ENCODE measurements around the gene CARM1. TPM values are rescaled to one million over a fixed set of nuclear protein-coding genes. Genes with fewer than 3 reads are reported as not detected.

CARM1 gene
- total RNA-seq, 1 donor from 2014 or later, result 34.4 TPM

- Histone ChIP-seq H3K9ac (peak within 1 kb of the TSS; percentile 87), H3K9me3 (ENCODE audit: low read depth) (no peaks in the 10 kb centered on the region), H3F3A (ENCODE audit: low read depth) (peaks cover 24% of the 10 kb centered on the region), H3K79me2 (ENCODE audit: low read depth) (peaks cover 53% of the 10 kb centered on the region), H2AFZ (replicated peaks) (peak within 1 kb of the TSS; percentile 76), H3K4me2 (peak within 1 kb of the TSS; percentile 92), H3K4me3 (peak within 1 kb of the TSS; percentile 80), H3K36me3 (no peaks in the 10 kb centered on the region), H4K20me1 (ENCODE audit: low read depth) (peaks cover 36% of the 10 kb centered on the region), H3K4me1 (peaks cover 21% of the 10 kb centered on the region), H3K27me3 (no peaks in the 10 kb centered on the region), H3K27ac (peak within 1 kb of the TSS; percentile 97)
- Mint-ChIP-seq H3K4me1 (peaks cover 22% of the 10 kb centered on the region), H3K36me3 (peaks cover 12% of the 10 kb centered on the region), H3K27ac (peak within 1 kb of the TSS; percentile 98), H3K9me3 (no peaks in the 10 kb centered on the region), H3K27me3 (ENCODE audit: insufficient read depth, low read depth) (peaks cover 7% of the 10 kb centered on the region), H3K4me3 (peak within 1 kb of the TSS; percentile 98)
- TF ChIP-seq EZH2 (IDR thresholded peaks at IDR 0.05) (no peak), EZH2phosphoT487 (IDR thresholded peaks at IDR 0.05) (no peak), CTCF (IDR thresholded peaks at IDR 0.05) (no peak)
- peak; percentile 100 for DNase-seq (ENCODE audit: low spot score)
These were observed 89.1 kb downstream of the CARM1 start, which contains the start of gene SMARCA4 for GRCh38 chr19:10960314-10961072. SMARCA4 (plus strand) TSS chr19:10961030; CDS start chr19:10984152, 23,122 bp downstream.

GRCh38 chr19:10961073-10961860, 89.9 kb downstream of the CARM1 start:
- DNase-seq (ENCODE audit: low spot score), result peak; percentile 84
- Histone ChIP-seq H3K4me1 (peaks cover 21% of the 10 kb centered on the region), H3K4me3 (peak overlapping the region; percentile 80), H3K4me2 (peak overlapping the region; percentile 76), H3K27ac (peak overlapping the region; percentile 97), H3K9ac (peak overlapping the region; percentile 87), H3K9me3 (ENCODE audit: low read depth) (no peaks in the 10 kb centered on the region), H3K79me2 (ENCODE audit: low read depth) (peaks cover 60% of the 10 kb centered on the region), H4K20me1 (ENCODE audit: low read depth) (peaks cover 44% of the 10 kb centered on the region), H3K27me3 (no peaks in the 10 kb centered on the region), H3F3A (ENCODE audit: low read depth) (peaks cover 24% of the 10 kb centered on the region), H2AFZ (replicated peaks) (peak overlapping the region; percentile 30), H3K36me3 (no peaks in the 10 kb centered on the region)
- Mint-ChIP-seq H3K27ac (peak overlapping the region; percentile 98), H3K9me3 (no peaks in the 10 kb centered on the region), H3K27me3 (ENCODE audit: insufficient read depth, low read depth) (peaks cover 7% of the 10 kb centered on the region), H3K4me3 (peak overlapping the region; percentile 98), H3K4me1 (peaks cover 25% of the 10 kb centered on the region), H3K36me3 (peaks cover 14% of the 10 kb centered on the region)
- TF ChIP-seq EZH2phosphoT487 (IDR thresholded peaks at IDR 0.05) (no peak), EZH2 (IDR thresholded peaks at IDR 0.05) (no peak), CTCF (IDR thresholded peaks at IDR 0.05) (no peak)

- Histone ChIP-seq H3K27me3 (no peaks in the 10 kb centered on the region), H3K4me3 (peak overlapping the region; percentile 80), H3K27ac (no peak overlapping the region), H4K20me1 (ENCODE audit: low read depth) (peaks cover 60% of the 10 kb centered on the region), H3K79me2 (ENCODE audit: low read depth) (peaks cover 76% of the 10 kb centered on the region), H3F3A (ENCODE audit: low read depth) (peaks cover 24% of the 10 kb centered on the region), H3K4me1 (peaks cover 21% of the 10 kb centered on the region), H3K9me3 (ENCODE audit: low read depth) (no peaks in the 10 kb centered on the region), H3K4me2 (peak overlapping the region; percentile 76), H2AFZ (replicated peaks) (no peak overlapping the region), H3K36me3 (no peaks in the 10 kb centered on the region), H3K9ac (no peak overlapping the region)
- Mint-ChIP-seq H3K4me1 (peaks cover 30% of the 10 kb centered on the region), H3K36me3 (peaks cover 18% of the 10 kb centered on the region), H3K4me3 (peak overlapping the region; percentile 98), H3K27me3 (ENCODE audit: insufficient read depth, low read depth) (peaks cover 7% of the 10 kb centered on the region), H3K27ac (no peak overlapping the region), H3K9me3 (no peaks in the 10 kb centered on the region)
- TF ChIP-seq CTCF (IDR thresholded peaks at IDR 0.05) (no peak), EZH2 (IDR thresholded peaks at IDR 0.05) (no peak), EZH2phosphoT487 (IDR thresholded peaks at IDR 0.05) (no peak)
- no peak for DNase-seq (ENCODE audit: low spot score)
These were observed 91.5 kb downstream of the CARM1 start for GRCh38 chr19:10962863-10963262.
